K562 treated with DMSO at 1 percent for 24 hours (cell line): ENCODE measurements around the gene ZNF786. TPM values are rescaled to one million over a fixed set of nuclear protein-coding genes. Genes with fewer than 3 reads are reported as not detected.

ENCODE experiments used
- total RNA-seq: library from RNA; unstranded; fragments of 300-600 nt; gene quantifications from 2 replicates; pipeline ENCODE4 v1.2.3, GENCODE V29; 2022; ENCODE audit warnings: low read depth; ENCODE audit not compliant: insufficient read depth

Gene ZNF786, protein sequence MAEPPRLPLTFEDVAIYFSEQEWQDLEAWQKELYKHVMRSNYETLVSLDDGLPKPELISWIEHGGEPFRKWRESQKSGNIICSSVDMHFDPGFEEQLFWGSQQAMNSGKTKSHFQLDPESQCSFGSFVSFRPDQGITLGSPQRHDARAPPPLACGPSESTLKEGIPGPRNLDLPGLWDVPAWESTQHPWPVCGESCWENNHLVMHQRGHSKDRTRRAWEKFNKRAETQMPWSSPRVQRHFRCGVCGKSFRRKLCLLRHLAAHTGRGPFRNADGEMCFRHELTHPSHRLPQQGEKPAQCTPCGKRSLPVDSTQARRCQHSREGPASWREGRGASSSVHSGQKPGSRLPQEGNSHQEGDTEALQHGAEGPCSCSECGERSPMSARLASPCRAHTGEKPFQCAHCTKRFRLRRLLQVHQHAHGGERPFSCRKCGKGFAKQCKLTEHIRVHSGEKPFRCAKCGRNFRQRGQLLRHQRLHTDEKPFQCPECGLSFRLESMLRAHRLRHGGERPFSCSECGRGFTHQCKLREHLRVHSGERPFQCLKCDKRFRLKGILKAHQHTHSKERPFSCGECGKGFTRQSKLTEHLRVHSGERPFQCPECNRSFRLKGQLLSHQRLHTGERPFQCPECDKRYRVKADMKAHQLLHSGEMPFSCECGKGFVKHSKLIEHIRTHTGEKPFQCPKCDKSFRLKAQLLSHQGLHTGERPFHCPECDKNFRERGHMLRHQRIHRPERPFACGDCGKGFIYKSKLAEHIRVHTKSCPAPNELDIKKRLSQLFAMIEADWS
- 6.3 and 8.6 TPM in 2 replicates for total RNA-seq

DNA sequence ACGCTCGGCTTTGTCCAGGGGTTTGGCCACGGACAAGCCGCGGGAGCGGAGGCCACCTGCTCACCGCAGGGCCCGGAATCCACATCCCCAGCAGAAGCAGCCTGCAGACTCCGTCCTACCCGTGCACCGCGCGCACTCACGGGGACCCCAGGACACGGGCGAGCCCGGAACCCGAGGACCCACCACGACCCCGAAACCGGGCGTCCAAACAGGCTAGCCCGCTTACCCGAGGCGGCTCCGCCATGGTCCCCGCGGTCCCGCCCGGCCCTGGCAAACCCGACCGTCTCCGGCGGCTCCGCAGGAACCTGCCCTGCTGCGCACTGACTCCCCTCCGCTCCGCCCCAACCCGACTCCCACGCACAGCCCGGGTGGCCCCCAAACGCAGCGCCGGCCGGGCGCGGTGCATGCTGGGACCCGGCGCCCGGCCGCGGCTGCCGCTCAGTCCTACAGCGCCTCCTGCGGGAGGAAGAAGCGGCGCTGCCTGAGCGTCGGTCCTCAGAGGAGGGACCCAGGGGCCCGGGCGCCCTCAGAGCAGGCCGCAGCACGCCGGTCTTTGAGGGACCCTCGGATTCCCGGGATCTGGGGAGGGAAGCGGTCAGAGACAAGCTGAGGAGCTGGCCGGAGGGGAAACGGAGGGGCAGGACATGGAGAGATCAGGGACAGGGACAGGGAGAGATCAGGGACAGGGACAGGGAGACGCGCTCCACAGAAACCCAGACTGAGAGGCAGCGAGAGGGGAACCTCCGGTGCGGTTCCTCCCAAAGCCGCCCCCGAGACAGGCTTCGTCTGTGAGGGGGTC, at the start of gene ZNF786:
Gene ZNF786 (minus strand): TSS at position 322 of the 799 bp plus-strand sequence. CDS start 78 bp downstream, at position 244.

DNA sequence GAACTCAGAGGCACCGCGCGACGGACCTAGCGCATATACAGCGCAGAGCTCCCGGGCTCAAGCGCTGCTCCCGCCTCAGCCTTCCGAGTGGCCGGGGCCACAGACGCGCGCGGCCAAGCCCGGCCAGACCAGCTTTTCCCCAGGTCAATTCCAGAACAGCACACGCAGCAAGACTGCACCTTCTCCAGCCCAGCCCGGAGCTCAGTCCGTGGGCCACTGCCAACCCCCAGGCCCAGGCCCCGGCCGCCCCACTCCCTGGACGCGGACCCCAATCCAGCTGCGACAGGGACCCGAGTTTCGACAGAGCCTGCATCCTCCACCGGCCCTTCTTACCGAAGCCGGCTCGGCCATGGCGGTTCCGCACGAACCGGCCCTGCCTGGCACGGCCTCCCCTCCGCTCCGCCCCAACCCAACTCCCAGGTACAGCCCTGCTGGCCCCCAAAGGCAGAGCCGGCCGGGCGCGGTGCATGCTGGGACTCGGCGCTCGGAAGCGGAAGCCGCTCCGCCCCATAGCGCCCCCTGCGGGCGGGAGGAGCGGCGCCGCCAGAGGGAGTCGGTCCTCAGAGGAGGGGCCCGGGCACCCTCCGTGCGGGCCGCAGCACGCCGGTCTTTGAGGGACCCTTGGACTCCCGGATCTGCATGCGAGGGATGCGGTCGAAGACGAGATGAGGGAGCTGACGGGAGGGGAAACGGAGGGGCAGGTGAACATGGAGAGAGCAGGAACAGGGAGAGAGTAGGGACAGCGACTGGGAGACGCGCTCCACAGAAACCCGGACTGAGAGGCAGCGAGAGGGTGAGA, 35.5 kb upstream of the ZNF786 start, which contains the start of gene ZNF425:
Gene ZNF425 (minus strand): TSS at position 462 of the 799 bp plus-strand sequence. CDS start 111 bp downstream, at position 351.

DNA sequence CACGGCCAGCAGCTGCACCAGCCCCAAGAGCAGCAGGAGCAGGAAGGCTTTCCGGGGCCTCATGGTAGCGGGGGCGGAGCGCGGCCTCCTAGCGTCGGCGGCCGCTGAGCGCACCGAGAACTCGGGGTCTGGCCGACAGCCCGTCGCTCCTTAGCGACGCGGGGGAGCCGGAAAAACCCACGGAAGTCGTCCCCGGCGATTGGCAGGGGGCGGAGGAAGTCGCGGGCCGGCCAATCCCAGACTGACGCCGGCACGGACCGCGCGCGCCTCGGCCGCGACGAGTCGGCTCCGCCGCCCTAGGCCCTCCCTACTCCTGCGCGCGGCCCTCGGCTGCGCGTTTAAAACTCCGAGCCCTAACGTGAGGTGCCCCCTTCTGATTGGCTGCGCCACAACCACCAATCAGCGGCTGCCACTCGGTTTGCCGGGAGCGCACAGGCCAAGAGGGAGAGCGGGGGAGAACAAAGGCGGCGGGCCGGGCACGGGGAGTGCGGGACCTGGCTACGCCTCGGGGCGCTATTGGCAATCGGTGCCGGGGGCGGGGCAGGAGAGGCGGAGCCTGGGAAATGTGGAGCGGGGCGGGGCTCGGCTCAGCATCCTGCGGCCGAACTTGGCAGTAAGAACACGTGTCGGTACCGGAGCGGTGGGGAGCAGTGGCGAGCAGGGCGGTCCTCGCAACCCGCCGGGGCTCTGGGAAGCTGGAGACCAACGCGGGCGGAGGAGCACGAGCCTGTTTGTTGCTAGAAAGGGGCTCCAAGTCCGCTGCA, 62.0 kb downstream of the ZNF786 start, which contains the start of gene PDIA4:
Gene PDIA4 (minus strand): TSS at position 160 of the 764 bp plus-strand sequence. CDS start 97 bp downstream, at position 63.

Other genes starting within 250 kb of the ZNF786 start
- 64.2 and 74.4 TPM in 2 replicates for gene EZH2, start 206.4 kb downstream of the ZNF786 start, total RNA-seq
- gene PDIA4, start 62.2 kb downstream of the ZNF786 start, total RNA-seq: 154 and 155 TPM in 2 replicates
- 2.2 and 2.3 TPM in 2 replicates for gene ZNF425, start 35.6 kb upstream of the ZNF786 start, total RNA-seq
- gene ZNF398, start 56.7 kb upstream of the ZNF786 start, total RNA-seq: 14.2 and 14.4 TPM in 2 replicates
- gene ZNF282, start 104.8 kb upstream of the ZNF786 start, total RNA-seq: 54.9 and 55.5 TPM in 2 replicates
- 14.9 and 17.6 TPM in 2 replicates for gene ZNF212, start 148.9 kb upstream of the ZNF786 start, total RNA-seq
- gene ZNF783, start 171.5 kb upstream of the ZNF786 start, total RNA-seq: 3.2 and 4.1 TPM in 2 replicates